SIG-M5 treated with dmso at 0.1 percent for 504 hours (cell line): ENCODE results near the gene VIPR1.
A peak's percentile ranks its signal among the peaks of the same experiment; 100 is the strongest.
"Not testable (repeated sequence)": the region's sequence is repeated elsewhere in the genome, so short reads cannot be mapped to it uniquely, and the experiment has no call there.

Experiments
- DNase-seq: peaks from one replicate; lab custom pipeline; 2025; ENCODE audit not compliant: unreplicated experiment; lab: John Stamatoyannopoulos, UW

The VIPR1 gene

DNA sequence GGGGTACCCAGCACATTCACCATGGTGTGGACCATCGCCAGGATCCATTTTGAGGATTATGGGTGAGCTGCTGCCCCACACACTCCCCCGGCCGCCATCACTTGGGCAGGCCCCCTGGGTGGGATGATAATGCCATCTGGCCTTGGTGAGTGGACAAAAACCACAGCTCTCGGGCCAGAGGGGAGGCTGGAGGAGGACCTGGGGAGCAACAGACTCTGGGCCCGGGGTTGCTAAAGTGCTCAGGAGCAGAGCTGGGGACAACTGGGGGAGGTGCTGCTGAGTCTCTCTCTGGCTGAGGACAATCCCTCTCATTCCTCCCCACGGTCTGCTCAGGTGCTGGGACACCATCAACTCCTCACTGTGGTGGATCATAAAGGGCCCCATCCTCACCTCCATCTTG, 29.0 kb downstream of the VIPR1 start:
- no peak for DNase-seq

DNA sequence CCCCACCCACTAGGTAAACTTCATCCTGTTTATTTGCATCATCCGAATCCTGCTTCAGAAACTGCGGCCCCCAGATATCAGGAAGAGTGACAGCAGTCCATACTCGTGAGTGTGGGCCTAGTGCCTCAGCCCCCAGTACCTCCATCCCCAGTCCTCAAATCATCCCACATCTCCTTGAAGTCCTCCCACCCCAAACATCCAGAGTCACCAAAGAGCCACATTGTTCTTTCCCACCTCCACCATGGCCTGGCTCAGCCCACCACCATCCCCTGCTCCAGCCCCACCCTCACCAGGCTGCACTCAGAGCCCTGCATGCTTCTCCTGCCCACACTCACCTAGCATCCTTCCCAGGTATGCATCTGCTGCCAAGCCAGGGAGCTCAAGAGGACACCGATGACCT, 29.8 kb downstream of the VIPR1 start:
- no peak for DNase-seq

DNA sequence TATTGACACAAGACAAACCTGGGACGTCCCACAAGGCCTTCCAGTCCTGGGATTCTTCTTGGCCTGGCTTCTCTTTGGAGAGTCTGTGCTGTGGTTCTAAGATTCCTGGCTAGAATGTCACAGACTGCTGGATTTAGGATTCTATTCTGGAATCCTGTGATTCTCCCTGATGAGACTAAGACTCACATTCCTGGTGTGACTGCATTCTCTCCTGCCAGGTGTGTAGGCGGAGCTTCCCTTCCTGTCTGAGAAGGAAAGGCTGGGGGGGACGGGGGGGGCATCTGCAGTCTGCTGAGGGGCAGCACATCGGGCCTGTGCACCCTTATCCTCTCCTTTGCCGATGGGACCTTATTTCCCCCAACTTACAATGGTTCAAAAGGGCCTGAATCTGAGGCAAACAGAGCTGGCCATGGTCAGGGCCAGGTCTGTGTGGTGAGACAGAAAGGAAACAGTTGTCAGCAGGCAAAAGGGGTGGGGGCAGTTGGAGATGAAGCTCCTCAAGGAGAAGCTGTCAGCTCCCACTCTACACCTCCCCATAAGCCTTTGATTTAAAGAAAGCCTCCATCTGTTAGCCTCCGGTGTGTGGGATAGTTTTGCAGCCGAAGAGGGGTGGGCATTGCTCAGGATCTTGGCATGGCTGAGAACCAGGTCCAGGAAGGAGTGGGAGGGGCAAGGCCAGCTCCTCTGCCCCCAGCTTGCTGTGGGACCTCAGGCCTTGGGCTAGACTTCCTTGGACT, 30.9 kb downstream of the VIPR1 start:
- no peak for DNase-seq

DNA sequence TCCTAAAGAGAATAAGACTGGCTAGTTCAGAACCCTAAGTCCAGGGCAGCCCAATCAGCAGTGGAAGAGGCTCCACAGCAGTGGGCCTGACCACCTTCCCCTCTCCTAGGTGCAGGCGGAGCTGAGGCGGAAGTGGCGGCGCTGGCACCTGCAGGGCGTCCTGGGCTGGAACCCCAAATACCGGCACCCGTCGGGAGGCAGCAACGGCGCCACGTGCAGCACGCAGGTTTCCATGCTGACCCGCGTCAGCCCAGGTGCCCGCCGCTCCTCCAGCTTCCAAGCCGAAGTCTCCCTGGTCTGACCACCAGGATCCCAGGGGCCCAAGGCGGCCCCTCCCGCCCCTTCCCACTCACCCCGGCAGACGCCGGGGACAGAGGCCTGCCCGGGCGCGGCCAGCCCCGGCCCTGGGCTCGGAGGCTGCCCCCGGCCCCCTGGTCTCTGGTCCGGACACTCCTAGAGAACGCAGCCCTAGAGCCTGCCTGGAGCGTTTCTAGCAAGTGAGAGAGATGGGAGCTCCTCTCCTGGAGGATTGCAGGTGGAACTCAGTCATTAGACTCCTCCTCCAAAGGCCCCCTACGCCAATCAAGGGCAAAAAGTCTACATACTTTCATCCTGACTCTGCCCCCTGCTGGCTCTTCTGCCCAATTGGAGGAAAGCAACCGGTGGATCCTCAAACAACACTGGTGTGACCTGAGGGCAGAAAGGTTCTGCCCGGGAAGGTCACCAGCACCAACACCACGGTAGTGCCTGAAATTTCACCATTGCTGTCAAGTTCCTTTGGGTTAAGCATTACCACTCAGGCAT, 33.7 kb downstream of the VIPR1 start:
- peak; percentile 47 for DNase-seq

DNA sequence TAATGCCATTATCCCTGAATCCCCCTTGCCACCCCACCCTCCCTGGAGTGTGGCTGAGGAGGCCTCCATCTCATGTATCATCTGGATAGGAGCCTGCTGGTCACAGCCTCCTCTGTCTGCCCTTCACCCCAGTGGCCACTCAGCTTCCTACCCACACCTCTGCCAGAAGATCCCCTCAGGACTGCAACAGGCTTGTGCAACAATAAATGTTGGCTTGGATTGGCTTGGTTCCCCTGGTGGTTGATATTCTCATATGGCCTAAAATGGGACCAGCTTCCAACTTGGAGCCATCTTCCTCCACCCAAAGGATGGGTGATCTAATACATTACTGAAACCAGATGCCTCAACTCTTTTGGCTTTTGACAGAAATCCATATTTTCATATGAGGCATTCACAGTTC, 34.9 kb downstream of the VIPR1 start:
- no peak for DNase-seq

DNA sequence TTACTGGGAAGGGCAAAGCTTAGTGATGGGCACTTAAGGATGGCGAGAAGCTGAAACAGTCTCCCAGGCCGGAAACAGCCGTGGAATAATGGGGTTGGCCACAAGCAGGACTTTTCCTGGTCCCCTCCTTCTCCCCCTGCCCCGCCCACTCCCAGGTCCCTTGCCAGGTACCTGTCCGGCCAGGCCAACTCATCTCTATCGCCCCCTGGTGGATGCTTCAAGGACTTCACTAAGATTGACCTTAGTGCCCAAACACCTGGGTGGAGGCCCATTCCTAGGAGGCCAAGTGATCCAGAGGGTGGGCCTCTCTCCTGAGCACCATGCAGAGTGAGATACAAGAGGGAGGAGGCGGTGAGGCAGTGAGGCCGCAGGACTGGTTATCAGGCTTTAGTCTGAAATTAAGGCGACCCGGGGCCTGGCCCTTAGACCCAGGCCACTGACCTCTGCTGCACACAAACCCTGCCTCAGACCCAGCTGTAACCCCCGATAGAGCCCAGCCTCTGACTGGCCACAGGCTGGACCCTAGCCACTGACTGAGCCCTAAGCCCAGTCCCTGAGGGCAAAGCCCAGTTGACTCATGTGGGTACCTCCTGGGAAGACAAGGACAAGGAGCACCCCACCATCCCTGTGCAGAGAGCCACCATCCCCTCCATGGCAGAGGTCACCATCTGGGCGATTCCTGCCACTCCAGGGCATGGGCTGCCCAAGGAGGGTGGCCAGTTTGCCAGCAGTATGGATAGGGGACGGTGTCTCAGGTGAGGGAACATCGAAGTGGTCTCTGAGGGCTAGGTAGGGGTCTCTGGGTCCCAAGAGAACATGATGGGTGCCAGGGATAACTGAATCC, 37.6 kb downstream of the VIPR1 start:
- DNase-seq = no peak

DNA sequence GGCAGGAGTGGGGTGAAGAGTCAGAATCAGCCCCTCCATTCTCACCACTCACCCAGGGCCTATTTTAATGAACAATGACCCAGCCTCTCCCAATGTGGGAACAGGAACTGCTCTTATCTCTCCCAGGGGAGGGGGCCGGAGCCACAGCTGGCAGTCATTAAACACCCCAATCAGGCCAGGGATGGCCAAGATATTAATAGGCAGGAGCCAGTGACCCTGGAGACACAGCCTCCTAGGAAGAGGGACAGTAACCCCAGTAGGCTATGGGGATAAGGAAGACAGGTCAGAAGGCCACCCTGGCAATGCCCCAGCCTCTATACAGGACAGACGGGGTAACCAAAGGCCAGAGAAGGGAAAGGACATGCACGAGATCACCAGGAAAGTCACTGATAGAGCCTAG, 38.6 kb downstream of the VIPR1 start:
- DNase-seq = no peak

DNA sequence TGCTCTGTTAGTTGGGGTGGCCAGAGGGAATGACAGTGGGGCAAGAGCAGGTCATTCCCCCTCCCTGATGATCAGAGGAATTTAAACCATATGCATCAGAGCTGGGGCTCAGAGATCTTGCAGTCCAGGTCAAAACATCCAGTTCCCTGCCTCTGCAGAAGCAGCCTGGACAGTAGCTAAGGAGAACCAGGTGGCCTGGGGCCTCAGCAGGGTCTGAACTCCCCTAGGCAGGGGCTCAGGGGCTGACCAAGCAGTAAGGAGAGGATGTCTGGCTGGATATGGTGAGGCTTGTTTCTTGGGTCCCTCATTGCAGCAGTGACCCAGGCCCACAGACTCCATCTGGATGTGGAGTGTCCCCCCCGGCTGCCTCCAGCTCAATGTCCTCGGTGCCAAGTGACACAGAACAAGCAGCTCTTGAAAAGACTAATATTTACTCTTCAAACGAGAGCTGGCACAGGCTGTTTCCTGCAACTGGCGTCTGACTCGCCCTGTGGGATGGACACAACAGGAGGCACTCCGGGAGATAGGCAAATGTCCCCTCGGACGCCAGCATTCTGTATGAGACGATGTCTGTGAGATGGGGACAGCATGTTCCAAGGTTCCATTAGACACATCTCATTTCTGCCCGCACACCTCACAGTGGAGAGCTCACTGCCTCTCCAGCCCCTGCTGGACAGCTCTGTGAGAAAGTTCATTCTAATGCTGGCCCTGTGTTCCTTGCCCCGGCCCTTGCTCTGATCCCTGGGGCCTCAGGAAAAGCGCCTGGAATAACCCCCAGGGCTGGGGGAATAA, 42.2 kb downstream of the VIPR1 start:
- no peak for DNase-seq

DNA sequence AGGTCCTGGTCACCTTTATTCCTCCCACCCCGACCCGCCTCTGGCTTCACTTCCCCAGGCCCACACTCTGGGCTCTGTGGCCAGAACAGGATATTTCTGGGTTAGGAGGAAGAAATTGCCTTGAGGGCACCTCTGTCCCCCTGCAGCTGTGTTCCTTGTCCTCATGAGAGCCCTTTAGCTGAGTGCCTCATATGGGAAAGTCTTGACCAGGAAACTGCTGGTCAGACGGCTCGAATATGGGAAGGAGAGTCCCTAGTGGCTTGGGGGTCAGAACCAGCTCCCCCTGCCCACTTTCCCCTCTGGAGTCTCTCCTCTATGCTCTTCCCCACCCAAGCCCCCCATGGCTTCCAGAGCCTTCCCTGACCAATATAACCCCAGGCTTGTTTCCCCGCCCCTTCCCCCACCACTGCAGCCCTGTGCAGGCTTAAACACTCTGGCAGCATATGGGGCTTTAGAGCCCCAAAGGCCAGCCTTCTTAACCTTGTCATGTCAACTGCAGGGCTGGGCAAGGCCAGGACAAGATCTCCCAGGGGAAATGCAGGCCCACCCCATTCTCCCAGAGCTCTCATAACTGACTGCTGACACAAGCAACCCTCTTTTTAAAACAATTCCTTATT, 42.9 kb downstream of the VIPR1 start:
- no peak for DNase-seq

DNA sequence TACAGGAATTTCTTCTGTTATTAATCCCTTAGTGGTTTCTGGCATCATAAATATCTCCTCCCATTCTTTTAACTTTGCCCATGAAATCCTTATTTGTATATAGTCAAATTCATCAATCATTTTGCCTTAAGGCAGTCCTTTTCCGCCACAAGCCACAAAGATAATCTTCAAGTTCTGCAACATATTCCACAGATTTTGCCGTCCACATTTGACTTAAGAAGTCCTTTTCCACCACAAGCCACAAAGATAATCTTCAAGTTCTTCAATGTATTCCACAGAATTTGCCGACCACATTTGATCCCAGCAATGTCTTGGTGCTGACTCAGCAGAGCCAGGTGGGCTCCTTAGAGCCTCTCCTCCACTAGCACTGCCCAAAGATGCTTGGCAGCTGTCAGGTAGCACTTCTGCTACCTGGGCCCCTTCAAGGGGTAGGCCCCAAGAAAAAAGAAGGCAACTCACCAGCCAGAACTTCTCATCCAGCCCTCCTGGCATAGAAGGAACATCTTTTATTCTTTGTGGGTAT, 44.3 kb downstream of the VIPR1 start:
- DNase-seq = no peak

DNA sequence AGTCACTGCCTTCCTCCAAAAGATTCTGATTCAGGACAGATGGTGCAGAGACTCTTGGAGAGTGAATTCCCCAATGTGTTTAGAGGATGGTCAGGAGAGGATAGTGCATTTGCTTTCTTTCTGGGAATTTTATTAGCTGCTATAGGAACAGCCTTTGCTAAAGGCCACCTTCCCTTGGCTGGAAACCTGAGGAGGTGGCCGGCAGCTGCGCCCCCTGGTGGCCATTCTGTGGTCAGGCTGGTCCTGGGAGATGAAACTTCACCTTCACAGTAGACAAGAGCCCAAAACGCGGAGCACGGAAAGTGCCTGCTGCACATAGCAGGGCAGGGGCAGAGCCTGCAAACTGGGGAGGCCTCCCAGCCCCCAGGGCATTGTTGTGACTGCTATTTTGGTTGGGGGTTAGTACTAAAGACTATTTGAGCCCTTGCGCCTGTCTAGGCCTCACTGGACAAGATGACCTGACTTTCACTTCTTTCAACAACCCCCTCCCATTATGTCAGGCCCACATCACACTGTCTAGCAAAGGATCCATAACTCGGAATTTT, 45.0 kb downstream of the VIPR1 start:
- peak; percentile 20 for DNase-seq

DNA sequence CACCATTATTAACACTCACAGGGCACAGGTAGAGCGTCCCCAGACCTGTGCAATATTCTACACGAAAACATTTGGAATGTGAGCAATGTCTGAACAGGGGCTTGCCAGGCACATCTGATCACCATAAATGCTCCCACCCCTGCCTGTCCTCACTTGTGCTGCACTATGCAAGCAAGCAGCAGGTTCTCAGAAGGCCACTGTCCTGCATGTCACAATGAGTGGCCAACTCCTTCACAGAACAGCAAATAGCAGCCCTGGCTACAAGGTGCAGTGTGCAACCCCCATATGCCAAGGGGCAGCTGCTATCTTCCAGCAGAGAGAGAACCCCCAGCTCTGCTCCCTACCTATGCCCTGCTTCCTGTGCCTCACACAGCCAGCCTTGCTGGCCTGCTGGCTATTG, 46.7 kb downstream of the VIPR1 start:
- DNase-seq = no peak

DNA sequence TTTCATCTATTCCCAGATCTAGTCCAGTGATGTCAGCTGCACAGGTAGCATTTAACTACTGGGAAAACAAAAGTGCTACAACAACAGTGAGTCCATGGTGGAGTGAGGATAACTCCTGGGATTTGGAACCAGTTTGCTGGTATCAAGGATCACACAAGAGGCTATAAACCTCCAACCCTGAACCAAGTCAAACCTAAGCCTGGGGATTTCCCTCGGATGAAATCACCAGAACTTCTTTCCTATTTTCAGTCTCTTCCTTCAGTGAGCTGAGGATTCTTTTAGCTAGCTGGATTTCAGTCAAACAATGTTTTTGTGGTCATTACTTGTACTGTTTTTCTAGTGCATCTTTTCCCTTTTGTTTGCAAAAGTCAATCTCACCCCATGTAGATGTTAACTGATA, 47.8 kb downstream of the VIPR1 start:
- no peak for DNase-seq

DNA sequence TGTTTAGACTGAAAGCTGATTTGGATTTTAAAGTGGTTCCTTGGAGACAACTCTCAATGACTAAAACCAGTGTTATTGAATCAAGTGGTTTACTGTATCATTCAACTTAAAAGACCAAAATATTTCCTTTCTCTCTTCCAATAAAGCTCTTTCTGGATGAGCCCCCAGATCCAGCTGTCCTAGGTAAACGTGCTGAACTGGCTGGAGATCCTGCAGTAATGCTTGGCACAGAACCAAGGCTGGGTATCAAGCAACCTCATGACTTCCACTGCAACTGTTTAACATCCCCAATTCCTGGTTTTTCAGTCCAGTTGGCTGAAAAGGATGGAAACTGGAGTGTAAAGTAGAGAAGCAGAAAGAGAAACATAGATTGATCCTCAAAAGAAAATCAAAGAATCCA, 50.4 kb downstream of the VIPR1 start:
- no peak for DNase-seq

DNA sequence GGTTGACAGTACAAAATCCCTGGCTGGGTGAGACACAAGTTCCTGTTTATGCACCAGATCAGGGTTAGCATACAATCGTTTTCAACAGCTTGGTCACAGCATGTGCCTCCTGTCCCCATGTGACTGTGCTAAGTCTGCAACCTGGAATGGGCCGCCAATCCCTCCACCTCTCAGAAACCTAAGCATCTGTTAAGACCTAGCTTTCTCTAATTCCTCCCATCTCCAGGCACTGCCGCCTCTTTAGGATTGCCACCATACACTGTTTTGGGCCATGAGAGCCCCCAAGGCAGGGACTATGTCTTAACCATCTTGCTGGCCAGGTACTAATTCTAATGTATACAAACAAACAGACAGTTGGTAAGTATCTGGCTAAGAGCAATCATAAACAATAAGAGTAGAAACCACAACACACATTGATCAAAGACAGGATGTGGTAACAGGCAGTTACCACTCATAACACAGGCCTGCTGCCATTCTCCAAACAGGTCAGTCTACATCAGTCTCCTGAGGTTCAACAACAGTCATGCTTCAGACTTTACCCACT, 53.7 kb downstream of the VIPR1 start:
- no peak for DNase-seq

DNA sequence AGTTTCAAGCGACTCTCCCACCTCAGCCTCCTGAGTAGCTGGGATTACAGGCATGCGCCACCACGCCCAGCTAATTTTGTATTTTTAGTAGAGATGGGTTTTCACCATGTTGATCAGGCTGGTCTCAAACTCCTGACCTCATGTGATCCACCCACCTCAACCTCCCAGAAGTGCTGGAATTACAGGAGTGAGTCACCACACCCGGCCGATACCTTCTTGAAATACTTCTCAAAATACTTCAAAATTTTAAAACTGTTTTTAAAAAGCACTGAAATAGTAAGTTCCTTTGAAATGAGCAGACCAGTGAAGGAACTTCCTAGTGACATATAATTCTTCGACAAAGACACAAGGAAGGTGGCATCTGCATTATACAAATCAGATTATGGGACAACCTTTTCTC, 54.4 kb downstream of the VIPR1 start:
- DNase-seq = not testable (repeated sequence)

DNA sequence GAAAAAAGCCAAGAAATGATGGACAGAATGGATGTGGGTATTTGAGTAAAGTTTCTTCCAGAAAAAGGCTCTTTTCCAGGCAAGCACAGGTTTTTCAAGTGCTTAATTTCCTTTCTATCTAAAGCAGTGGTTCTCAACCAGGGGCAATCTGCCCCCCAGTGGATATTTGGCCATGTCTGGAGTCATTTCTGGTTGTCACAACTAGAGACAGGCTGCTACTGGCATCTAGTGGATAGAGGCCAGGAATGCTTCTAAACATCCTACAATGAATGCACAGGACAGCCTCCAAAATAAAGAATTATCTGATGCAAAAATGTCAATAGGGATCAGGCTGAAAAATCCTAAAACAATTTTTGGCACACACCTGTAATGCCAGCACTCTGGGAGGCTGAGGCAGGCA, 55.4 kb downstream of the VIPR1 start:
- DNase-seq = peak; percentile 42

DNA sequence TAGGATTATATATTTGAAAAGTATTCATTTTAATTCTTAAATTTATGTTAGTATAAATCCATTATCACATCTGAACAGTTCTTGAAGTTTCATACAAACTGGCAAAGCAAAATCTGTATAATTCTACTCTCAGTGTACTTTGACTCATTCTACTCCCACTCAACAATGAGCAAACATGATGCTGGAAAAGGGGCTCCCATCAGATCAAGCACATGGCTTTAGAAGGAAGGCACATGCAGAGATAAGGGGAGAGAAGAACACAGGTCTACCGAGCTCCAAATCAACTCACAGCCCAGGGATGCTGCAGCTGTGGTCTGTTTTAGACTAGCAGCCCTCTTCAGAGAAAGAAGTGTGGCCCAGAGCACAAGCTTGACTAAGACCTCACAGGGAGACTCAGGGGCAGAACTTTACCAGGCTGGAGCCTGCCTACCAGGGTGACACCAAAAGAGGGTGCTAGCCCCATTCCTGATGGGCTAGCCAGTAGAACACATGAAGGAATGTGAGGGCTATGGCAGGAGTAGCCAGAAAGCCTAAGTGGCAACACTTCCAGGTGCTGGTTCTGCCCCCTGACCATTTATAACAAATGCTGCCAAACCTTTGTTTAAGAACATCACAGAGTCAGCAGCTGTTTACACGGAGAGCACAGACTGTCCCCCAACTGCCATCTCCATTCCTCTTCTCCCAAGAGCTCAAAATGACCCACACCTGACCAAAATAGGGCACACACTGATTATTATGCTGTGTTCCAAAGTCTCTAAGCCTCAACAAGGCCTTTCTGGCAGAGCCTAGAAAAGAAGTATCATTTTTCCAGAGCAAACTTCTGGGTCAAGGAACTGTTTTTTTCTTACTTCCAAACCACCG, 59.8 kb downstream of the VIPR1 start:
- no peak for DNase-seq
